Measurements from ENCODE around the gene TSSK6.

GRCh38 chr19:19498255-19498991, 16.9 kb downstream of the TSSK6 start:
- TF ChIP-seq CTCF (IDR thresholded peaks at IDR 0.05) (no peak), NR2C2 (CRISPR knock-in tag; IDR thresholded peaks at IDR 0.05) (no peak)
